GM21786 (cell line): ENCODE data around the gene CRIP1.

Source experiments
- ATAC-seq: cut with Tn5 transposase; IDR thresholded peaks from one replicate; pipeline ENCODE4 v1.9.1; 2021; ENCODE audit not compliant: unreplicated experiment

CRIP1 gene

GRCh38 chr14:105531088-105531893 is 44.6 kb downstream of the CRIP1 start:
- ATAC-seq, result no peak

DNA sequence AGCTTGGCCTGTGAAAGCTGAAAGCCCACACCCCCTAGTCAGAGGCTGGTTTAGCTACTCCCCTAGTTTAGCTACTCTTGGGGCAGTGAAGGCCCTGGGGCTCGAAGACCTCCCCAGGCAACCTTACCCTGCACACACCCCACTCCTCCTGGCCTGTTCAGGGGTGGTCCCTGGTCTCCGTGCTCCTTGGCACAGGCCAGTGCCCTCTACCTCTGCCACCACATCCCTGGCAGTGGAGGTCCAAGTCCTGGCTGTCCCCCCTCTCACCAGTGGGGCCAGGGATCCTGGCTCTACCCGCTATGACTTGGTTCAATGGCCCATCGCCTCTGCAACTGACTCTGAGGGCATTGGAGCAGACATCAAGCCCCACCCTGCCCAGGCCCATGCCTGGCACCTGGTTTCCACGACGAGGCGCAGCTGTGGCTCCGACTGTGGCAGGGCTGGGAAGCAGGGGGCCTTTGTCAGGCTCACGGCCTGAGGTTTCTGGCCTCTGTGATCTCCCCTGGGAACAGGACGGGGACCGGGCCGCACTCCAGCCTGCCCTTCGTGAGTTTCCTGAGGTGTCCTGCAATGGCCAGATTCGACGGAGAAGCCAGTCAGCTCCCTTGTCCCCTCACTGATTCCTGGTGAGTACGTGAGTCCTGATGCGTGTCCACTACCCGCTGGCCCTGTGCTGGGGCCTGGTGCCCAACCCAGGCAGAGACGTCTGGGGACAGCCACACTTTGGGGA is 45.4 kb downstream of the CRIP1 start:
- no peak for ATAC-seq

GRCh38 chr14:105532735-105533141 is 46.1 kb downstream of the CRIP1 start:
- ATAC-seq, result no peak

- ATAC-seq, result no peak
Observed at GRCh38 chr14:105533391-105533790, 46.7 kb downstream of the CRIP1 start.

DNA sequence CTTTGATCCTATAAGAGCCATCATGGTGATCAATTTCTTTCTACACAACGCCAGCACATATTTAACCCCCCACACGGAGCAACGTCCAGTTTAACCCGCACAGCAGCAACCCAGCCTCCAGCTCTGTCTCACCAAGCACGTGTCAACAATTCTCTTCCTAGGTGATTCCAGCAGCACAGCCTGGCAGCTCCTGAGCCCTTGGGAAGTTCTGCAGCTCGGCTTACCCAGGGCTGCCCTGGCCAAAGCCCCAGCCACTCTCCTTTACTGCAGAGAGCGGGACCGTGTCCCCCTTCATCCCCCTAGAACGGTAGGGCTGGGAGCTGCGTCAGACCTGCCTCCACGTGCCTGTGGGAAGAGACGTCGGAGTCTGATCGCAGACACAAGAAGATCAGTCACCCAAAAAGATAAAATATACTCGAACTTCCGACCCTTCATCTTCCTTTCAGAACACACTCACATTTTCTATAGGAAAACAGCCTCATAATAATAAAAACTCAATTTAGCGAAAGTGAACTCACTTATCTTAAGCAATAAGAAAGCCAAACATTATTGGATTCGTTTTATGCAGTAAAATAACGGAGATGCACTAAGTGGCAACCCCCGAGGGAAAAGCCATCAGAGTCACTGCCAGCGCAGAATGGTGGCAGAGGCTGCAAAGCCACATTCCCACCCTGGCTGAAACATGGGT is 47.3 kb downstream of the CRIP1 start:
- ATAC-seq, result no peak

GRCh38 chr14:105534586-105534985 is 47.9 kb downstream of the CRIP1 start:
- ATAC-seq, result no peak

GRCh38 chr14:105536051-105536450 is 49.4 kb downstream of the CRIP1 start:
- ATAC-seq, result no peak

DNA sequence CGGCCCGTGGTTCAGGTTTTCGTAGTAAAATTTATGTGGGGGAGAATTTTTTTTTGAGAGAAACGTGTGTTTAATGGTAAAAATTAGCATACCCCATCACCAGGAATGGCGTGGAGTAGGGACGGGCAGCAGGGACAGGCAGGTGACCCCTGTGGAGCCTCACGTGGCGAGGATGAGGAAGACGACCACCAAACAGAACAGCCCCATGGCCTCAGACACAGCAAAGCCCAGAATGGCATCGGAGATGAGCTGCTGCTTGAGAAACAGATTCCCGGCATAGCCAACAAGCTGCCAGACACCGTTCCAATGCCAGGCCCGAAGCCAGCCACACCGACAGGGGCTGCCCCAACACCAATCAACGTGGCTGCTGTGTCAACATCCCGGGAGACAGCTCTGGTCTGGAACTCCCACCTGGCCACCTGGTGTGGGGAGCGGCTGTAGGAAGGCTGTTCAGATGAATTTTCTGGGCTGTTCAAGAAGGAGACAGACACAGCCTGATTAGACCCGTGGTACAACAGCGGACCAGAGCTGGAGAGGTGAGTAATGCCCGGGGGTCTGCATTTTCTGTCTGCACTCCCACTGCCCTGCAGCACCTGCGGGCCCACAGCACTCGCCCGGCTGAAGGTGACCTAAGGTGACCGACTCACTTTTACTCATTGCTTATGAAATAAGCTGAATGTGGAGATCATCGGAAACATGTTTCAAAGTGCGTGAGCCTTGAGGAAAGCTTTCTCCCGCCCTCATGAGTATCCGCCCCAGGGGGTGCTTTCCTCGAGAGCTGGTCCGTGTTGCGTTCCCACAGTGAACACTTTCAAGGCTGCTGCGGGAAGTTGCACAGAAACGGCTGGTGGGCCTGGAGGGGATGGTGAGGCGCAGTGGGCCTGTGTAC is 50.2 kb downstream of the CRIP1 start:
- no peak for ATAC-seq

- ATAC-seq, result no peak
Observed at GRCh38 chr14:105537580-105538474, 51.1 kb downstream of the CRIP1 start.
